ENCODE data around the gene BEND4.
"Not testable (repeated sequence)": the region's sequence is repeated elsewhere in the genome, so short reads cannot be mapped to it uniquely, and the experiment has no call there.

BEND4 gene

GRCh38 chr4:42152507-42153504 is at the start of gene BEND4:
Gene BEND4 (minus strand): TSS chr4:42152655. CDS start chr4:42152143, 512 bp downstream.
- no peak for DNase-seq (ENCODE audit: low read depth in 2 of 3, low spot score in 1 of 3)

DNA sequence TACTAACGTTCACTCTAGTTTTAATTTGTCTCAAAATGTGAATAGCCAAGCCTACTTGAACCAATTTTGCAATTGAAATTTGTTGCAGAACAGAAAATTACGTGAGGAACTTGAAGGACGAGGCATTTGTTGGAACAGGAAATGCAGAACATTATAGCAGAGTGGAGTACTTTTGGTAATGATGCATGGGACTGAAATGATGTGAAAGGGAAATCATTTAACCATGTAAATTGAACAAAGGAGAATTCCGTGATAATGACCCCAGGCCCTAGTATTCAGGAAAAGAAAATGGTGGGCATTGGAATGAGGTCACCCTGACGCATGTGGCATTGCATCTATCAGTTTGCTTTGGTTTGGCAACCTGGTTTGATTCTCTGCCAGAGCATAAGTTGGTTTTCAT is 44.9 kb upstream of the BEND4 start:
- DNase-seq (ENCODE audit: low read depth in 2 of 3, low spot score in 1 of 3): no peak

GRCh38 chr4:42172921-42173320 is 20.5 kb upstream of the BEND4 start:
- no peak for DNase-seq (ENCODE audit: low read depth in 2 of 3, low spot score in 1 of 3)

DNA sequence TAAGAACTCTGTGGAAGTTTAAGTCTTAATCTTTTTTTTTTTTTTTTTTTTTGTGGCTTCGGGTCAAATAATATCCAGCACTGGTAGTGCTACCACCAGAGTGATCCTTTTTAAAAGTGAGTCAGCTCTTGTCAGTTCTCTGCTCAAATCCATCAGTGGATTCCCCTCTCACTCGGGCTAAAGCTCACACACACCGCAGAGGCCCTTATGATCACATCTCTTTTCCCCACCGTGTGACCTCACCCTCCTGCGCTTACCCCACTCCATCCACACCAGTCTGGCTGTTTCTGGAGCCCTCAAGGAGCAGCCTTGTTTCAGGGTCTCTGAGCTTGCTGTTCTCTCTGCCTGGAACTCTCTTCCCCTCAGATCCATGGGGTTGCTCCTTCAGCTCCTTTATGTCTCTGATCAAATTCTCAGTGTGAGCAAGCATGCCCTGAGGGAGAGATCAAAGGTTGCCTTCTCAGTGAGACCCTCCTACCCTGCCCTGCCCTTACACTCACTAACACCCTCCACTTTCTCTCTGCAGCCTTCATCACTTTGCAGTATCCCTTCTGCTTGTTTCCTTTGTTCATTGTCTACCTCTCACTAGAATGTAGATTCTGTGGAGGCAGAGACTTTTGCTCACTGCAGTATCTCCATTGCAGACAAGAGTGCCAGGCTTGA is 19.8 kb upstream of the BEND4 start:
- no peak for DNase-seq (ENCODE audit: low read depth in 2 of 3, low spot score in 1 of 3)

DNA sequence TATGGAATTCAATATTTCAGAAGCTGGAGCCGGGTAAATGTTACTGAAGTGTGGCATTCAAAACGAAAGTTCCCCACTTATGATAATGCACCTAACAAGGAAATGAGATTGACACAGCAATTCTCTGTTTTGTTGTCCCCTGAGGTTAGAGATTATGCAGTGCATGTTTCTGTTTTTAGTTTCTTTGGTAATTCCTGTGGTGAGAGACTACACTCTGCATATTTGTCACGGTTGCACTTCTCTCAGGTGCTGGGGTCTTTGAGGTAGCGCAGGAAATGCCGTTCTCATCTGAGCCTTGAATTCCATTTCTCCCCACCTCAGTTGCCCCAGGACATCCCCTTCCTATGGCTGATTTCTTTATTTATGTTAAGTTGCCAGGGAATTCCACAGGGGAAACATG is 15.3 kb upstream of the BEND4 start:
- no peak for DNase-seq (ENCODE audit: low read depth in 2 of 3, low spot score in 1 of 3)

DNA sequence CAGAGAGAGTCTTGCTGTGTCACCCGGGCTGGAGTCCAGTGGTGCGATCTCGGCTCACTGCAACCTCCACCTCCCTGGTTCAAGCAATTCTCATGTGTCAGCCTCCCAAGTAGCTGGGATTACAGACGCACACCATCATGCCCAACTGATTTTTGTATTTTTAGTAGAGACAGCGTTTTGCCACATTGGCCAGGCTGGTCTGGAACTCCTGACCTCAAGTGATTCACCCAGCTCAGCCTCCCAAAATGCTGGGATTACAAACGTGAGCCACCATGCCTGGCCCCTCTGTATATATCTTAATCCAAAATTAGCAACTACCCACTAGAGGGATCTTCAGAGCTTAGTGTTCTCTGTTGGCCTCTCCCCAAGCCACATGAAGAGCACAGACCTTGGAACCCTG is 13.7 kb upstream of the BEND4 start:
- DNase-seq (ENCODE audit: low read depth in 2 of 3, low spot score in 1 of 3): not testable (repeated sequence)

GRCh38 chr4:42159271-42160001 is 7.0 kb upstream of the BEND4 start:
- no peak for DNase-seq (ENCODE audit: low read depth in 2 of 3, low spot score in 1 of 3)

DNA sequence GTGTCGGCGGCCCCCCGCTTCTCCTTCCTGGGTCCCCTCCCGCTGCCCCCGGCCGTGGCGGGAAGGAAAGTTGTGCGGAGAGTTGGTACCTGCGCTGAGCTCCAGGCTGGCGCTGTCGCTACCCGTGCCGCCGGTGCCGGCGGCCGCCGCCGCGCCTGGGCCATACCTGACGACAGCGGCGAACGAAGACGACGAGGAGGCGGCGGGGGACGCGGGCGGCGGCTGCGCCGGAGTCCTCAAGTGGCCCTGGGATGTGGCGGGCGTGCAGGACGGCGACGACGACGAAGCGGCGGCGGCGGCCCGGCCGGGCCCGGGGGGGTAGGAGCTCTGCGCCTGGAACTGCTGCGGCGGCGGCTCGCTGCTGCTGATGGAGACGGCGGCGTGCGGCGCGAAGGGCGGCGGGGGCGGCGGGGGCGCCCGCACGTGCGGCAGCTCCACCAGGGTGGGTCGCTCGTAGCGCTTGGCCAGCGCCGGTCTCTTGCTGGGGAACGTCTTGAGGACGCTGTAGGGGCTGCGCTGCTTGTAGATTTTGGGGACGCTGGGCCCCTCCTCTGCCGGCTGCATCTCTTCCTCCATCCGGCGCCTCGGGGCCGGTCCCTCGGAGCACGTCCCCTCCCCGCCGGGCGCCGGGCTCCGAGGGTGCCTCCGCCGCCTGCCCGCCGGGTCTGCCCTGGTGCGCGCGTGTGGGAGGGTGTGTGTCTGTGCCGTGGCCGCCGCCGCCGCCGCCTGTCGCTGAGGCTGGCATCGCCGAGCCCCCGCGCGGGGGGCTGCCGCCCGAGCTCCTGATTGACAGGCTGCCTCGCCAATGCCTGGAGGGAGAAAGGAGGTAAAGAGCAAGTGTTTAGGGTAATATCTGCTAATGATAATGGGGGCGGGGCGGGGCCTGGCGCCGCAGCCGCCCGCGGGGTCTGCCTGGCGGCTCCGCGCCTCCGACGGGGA is 618 bp downstream of the BEND4 start:
- no peak for DNase-seq (ENCODE audit: low read depth in 2 of 3, low spot score in 1 of 3)

DNA sequence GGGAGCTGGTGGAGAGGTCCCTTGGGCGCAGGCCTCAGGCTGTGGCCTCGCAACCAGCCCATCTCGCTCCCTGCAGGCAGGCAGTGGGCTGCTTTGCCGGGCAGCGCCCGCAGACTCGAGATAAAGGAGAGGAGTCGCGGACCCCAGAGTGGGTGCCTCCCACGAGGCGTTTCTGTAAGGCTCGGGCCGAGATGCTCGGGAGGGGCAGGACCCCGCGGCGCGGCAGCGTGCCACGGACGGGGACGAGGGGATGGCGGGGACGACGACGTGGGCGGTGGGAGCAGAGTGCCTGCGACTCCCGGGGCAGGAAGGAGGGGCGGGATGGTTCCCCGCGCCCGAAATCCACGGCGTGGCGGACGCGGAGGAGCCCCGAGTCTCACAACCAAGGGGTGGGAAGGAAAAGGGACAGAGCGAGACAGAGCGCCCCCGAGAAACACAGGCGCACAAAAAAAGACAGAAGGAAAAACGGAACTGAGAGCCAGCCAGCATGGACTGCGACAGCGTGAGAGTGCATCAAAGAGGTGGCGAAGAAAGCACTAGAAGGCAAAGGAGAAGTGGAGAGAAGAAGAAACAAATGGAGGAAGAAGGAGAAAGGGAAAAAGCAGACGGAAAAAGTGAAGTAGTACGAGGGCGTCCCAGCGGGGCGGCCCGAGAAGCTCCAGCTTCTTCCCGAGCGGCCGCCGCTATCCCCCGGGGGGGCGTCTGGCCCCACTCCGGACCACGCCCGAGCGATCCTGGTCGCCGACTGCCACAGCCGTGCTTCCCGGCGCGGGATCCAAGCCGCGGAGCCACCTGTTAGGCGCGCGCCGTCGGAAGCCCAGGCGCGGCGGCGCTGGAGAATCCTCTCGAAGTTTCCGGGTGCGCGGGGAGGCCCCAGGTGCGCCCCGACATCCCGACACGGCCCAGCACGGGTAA is 1.5 kb downstream of the BEND4 start:
- no peak for DNase-seq (ENCODE audit: low read depth in 2 of 3, low spot score in 1 of 3)

DNA sequence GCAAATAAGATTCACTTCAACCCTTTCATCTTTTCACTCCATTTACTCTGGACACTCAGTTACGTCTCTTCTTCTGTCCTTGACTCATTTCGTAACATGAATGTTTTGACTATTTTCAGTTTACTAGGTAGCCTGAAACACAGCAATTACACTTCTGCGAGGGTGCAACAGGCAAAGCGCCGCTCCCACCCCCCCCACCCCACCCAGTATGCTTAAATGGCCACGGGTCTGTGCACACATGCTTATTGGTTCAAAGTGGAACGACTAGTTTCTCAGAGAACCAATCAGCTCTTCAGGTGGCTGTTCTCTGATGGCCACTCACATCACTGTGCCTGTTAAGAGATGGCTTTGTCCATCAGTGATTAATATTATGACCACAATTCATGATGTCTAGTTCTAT is 3.5 kb downstream of the BEND4 start:
- DNase-seq (ENCODE audit: low read depth in 2 of 3, low spot score in 1 of 3): no peak

GRCh38 chr4:42148425-42148824 is 4.0 kb downstream of the BEND4 start:
- DNase-seq (ENCODE audit: low read depth in 2 of 3, low spot score in 1 of 3): no peak

GRCh38 chr4:42144028-42144427 is 8.4 kb downstream of the BEND4 start:
- no peak for DNase-seq (ENCODE audit: low read depth in 2 of 3, low spot score in 1 of 3)

GRCh38 chr4:42142591-42142990 is 9.9 kb downstream of the BEND4 start:
- no peak for DNase-seq (ENCODE audit: low read depth in 2 of 3, low spot score in 1 of 3)

GRCh38 chr4:42136371-42136770 is 16.1 kb downstream of the BEND4 start:
- no peak for DNase-seq (ENCODE audit: low read depth in 2 of 3, low spot score in 1 of 3)

GRCh38 chr4:42133006-42133405 is 19.4 kb downstream of the BEND4 start:
- no peak for DNase-seq (ENCODE audit: low read depth in 2 of 3, low spot score in 1 of 3)

GRCh38 chr4:42132099-42132498 is 20.4 kb downstream of the BEND4 start:
- DNase-seq (ENCODE audit: low read depth in 2 of 3, low spot score in 1 of 3): no peak

DNA sequence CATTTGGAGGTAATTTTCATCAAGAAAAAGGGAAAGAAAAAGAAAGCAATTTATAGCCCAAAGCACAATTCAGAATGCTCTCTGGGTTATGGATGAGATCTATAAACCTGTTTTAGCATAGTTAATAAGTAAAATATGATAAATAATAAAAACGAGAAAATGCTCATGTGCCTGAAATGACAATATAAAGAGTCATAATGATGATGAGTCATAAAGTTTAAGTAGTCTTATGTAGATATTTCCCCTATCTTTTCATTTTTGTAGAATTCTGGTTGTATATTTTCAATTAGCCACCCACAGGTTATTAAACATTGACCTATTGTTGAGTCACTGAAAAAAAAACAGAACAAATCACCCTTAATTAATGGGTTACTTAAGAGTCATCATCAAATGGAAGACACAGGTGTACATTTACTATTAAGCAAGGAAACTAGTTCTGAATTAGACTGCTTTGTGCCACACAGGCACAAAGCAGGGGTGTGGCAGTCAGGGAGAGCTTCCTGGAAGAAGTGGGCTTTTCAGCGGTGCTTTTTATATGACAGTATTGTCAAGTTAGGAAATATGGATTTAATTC is 29.3 kb downstream of the BEND4 start:
- DNase-seq (ENCODE audit: low read depth in 2 of 3, low spot score in 1 of 3): no peak

DNA sequence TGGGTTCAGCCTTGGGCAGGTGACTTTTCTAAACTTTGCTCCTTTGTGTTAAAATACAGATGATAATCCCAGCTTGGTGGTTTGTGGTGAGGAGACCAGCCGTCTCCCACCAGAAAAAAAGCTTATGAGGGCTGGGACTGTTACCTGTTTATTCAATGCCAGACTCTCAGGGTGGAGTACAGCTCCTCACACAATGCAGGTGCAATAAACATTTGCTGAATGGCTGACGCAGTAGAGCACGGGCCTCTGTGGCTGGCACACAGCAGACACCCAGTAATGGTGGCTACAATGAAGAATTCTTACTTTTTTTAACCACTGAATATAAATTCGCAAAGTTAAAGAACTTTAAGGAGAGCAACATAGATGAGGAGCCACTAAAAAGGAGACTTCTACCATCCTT is 30.2 kb downstream of the BEND4 start:
- no peak for DNase-seq (ENCODE audit: low read depth in 2 of 3, low spot score in 1 of 3)

DNA sequence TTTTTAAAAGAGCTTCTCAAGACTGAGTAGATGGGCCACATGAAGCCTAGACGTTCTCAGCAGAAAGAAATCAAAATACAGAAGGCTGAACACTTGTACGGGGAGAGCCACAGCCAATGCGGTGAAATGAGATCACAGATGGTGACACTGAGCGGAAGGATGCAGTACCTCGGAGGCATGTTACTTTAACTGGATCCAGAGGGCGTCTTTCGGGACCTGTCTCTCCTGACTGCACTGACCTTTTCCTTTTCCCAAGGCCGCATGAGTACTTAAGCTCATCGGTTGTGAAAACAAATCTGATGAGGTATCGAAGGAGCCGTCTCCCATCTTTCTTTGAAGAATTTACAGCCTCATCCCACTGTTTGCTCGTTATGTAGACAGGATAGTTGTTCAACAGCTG is 32.6 kb downstream of the BEND4 start:
- DNase-seq (ENCODE audit: low read depth in 2 of 3, low spot score in 1 of 3): no peak

Data from stimulated activated CD4-positive, alpha-beta T cell treated with anti-CD3 and anti-CD28 coated beads, Interleukin-12 subunit alpha, Interleukin-12 subunit beta, amount 100 ng/mL, for 48 hours (primary cell).